Fibroblast of lung (primary cell): ENCODE data around the gene PDZRN4.

Source experiments
- EZH2 ChIP-seq: IDR thresholded peaks from 2 replicates; pipeline ENCODE4 v1.5.1; 2012; ENCODE audit warnings: low read length, control low read depth, mild to moderate bottlenecking; ENCODE audit errors: missing control alignments
- TF ChIP-seq, protein P1 (sequence below), 2 donors: IDR thresholded peaks in 1 of 2; conservative IDR thresholded peaks in 1 of 2; 1 replicate in 1 of 2; 2 replicates in 1 of 2; pipeline ENCODE4 v1.5.1; 2011 to 2012; ENCODE audit warnings: low read length in 2 of 2, control low read depth in 1 of 2, inconsistent platforms in 1 of 2, low read depth in 1 of 2, mild to moderate bottlenecking in 1 of 2

- TF ChIP-seq, protein P1, sequence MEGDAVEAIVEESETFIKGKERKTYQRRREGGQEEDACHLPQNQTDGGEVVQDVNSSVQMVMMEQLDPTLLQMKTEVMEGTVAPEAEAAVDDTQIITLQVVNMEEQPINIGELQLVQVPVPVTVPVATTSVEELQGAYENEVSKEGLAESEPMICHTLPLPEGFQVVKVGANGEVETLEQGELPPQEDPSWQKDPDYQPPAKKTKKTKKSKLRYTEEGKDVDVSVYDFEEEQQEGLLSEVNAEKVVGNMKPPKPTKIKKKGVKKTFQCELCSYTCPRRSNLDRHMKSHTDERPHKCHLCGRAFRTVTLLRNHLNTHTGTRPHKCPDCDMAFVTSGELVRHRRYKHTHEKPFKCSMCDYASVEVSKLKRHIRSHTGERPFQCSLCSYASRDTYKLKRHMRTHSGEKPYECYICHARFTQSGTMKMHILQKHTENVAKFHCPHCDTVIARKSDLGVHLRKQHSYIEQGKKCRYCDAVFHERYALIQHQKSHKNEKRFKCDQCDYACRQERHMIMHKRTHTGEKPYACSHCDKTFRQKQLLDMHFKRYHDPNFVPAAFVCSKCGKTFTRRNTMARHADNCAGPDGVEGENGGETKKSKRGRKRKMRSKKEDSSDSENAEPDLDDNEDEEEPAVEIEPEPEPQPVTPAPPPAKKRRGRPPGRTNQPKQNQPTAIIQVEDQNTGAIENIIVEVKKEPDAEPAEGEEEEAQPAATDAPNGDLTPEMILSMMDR (conservative IDR thresholded peaks at IDR 0.05 in 1 of 2, IDR thresholded peaks at IDR 0.05 in 1 of 2; ENCODE audit: low read depth in 1 of 2, low read length in 2 of 2): no peak
- no peak for TF ChIP-seq EZH2
Measured at GRCh38 chr12:41202051-41202450, 13.9 kb downstream of the PDZRN4 start.
